GM23248 (cell line): Measurements from ENCODE around the gene WDR11. TPM values are rescaled to one million over a fixed set of nuclear protein-coding genes. Genes with fewer than 3 reads are reported as not detected.

Experiments
- DNase-seq: peaks from one replicate; pipeline ENCODE4 v3.0.0-alpha.2; 2015
- H2AFZ ChIP-seq: fragments of 200-600 bp; sonication (generic); 2 replicates; pipeline ENCODE4 v1.6.1; 2016; ENCODE audit warnings: antibody characterized with exemption
- H3F3A ChIP-seq: fragments of 200-600 bp; sonication (generic); 2 replicates; pipeline ENCODE4 v1.6.1; 2016; ENCODE audit warnings: mild to moderate bottlenecking, antibody characterized with exemption, mixed run types; ENCODE audit not compliant: insufficient read depth
- H3K27ac ChIP-seq: fragments of 200-600 bp; sonication (generic); 2 replicates; pipeline ENCODE4 v1.5.1; 2016; ENCODE audit warnings: mild to moderate bottlenecking
- H3K27me3 ChIP-seq: fragments of 200-600 bp; sonication (generic); replicated peaks from 2 replicates; pipeline ENCODE4 v1.6.1; 2016; ENCODE audit warnings: mild to moderate bottlenecking; ENCODE audit not compliant: insufficient read depth
- H3K36me3 ChIP-seq: fragments of 200-600 bp; sonication (generic); 2 replicates; pipeline ENCODE4 v1.6.1; 2016; ENCODE audit warnings: low read depth, mild to moderate bottlenecking
- H3K4me1 ChIP-seq: fragments of 200-600 bp; sonication (generic); 2 replicates; pipeline ENCODE4 v1.6.1; 2016; ENCODE audit warnings: mild to moderate bottlenecking; ENCODE audit not compliant: insufficient read depth
- H3K4me2 ChIP-seq: fragments of 200-600 bp; sonication (generic); one replicate; pipeline ENCODE4 v1.6.1; 2016; ENCODE audit warnings: mild to moderate bottlenecking; ENCODE audit not compliant: unreplicated experiment
- H3K4me3 ChIP-seq: fragments of 200-600 bp; sonication (generic); 2 replicates; pipeline ENCODE4 v1.5.1; 2016; ENCODE audit warnings: mild to moderate bottlenecking
- H3K79me2 ChIP-seq: fragments of 200-600 bp; sonication (generic); 2 replicates; pipeline ENCODE4 v1.6.1; 2016; ENCODE audit warnings: mild to moderate bottlenecking; ENCODE audit not compliant: insufficient read depth
- H3K9ac ChIP-seq: fragments of 200-600 bp; sonication (generic); 2 replicates; pipeline ENCODE4 v1.6.1; 2016; ENCODE audit warnings: mild to moderate bottlenecking
- H3K9me2 ChIP-seq: fragments of 200-600 bp; sonication (generic); 2 replicates; pipeline ENCODE4 v1.6.1; 2016; ENCODE audit warnings: mixed run types, mild to moderate bottlenecking, moderate library complexity; ENCODE audit not compliant: insufficient read depth
- H3K9me3 ChIP-seq: fragments of 200-600 bp; sonication (generic); one replicate; pipeline ENCODE4 v1.6.1; 2017; ENCODE audit warnings: low read depth
- H4K20me1 ChIP-seq: fragments of 200-600 bp; sonication (generic); 2 replicates; pipeline ENCODE4 v1.6.0; 2016; ENCODE audit not compliant: insufficient read depth
- EZH2 ChIP-seq: fragments of 200-600 bp; sonication (generic); IDR thresholded peaks from 2 replicates; pipeline ENCODE4 v1.6.1; 2018; ENCODE audit warnings: antibody characterized with exemption, mild to moderate bottlenecking; ENCODE audit not compliant: insufficient read depth, poor library complexity, severe bottlenecking
- EZH2phosphoT487 ChIP-seq: fragments of 200-600 bp; sonication (generic); IDR thresholded peaks from 2 replicates; pipeline ENCODE4 v1.6.1; 2018; ENCODE audit warnings: antibody characterized with exemption, moderate library complexity, mild to moderate bottlenecking, low read depth; ENCODE audit not compliant: insufficient read depth
- WGBS, 2 experiments: methylation state at CpG; one replicate each; pipeline ENCODE4 v1.1.6; 2015 to 2017; ENCODE audit warnings: low lambda C conversion rate in 2 of 2, low coverage in 1 of 2; ENCODE audit errors: missing lambda C conversion rate in 2 of 2; 5-methylcytosine and 5-hydroxymethylcytosine counted together
- in situ Hi-C: fragments of 300-500 bp; cut with MboI; formaldehyde crosslinking; loops from 2 replicates; pipeline ENCODE4 v1.15.0; 2020
- polyA plus RNA-seq: library from polyadenylated mRNA; unstranded; fragments of >200 nt; fragmentation: Nextera tagmentation; extraction: Ambion mirVana; gene quantifications from 2 replicates; pipeline ENCODE4 v1.2.1, GENCODE V29; 2016
- total RNA-seq: library from RNA; depleted of rRNA; stranded (reverse); fragments of >200 nt; shearing (Covaris generic); gene quantifications from 2 replicates; pipeline ENCODE4 v1.2.3, GENCODE V29; 2014

The WDR11 gene
- total and polyA plus RNA-seq, 2 experiments from 2014 or later, result 27.0 to 61.8 TPM

DNA sequence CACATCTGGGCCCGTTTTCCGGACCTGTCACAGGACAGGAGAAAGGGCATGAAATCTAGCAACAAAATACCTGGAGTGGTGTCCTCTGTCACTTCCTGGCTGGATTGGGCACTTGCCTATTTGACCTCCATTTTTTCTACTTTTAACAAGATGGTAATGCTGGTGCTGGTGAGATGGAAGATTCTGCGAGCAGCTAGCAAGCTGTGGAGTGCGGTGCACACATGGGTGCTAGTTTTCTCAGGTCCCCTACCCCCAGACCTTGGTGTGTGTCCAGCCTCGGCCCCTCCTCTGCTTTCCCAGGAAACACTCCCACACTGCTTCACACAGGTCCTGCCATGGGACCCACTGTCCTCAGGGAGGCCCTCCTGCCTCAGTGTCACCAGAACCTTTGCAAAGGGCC lies 87.7 kb downstream of the WDR11 start:
- no peak for TF ChIP-seq EZH2phosphoT487
- TF ChIP-seq EZH2, result no peak
- 47 to 59% methylated on average over 5 of the region's 5 CpGs for WGBS, 2 experiments
- Histone ChIP-seq H3K27me3 (no peaks in the 10 kb centered on the region), H3K9me2 (no peaks in the 10 kb centered on the region), H3K9ac (no peak overlapping the region), H3K27ac (no peak overlapping the region), H3K4me3 (no peak overlapping the region), H3K4me2 (no peak overlapping the region), H3K36me3 (no peaks in the 10 kb centered on the region), H3K9me3 (no peaks in the 10 kb centered on the region), H4K20me1 (no peaks in the 10 kb centered on the region), H3K4me1 (no peaks in the 10 kb centered on the region), H3K79me2 (no peaks in the 10 kb centered on the region), H3F3A (no peaks in the 10 kb centered on the region), H2AFZ (no peak overlapping the region)
- no peak for DNase-seq
- in situ Hi-C loops, result no loop called here

DNA sequence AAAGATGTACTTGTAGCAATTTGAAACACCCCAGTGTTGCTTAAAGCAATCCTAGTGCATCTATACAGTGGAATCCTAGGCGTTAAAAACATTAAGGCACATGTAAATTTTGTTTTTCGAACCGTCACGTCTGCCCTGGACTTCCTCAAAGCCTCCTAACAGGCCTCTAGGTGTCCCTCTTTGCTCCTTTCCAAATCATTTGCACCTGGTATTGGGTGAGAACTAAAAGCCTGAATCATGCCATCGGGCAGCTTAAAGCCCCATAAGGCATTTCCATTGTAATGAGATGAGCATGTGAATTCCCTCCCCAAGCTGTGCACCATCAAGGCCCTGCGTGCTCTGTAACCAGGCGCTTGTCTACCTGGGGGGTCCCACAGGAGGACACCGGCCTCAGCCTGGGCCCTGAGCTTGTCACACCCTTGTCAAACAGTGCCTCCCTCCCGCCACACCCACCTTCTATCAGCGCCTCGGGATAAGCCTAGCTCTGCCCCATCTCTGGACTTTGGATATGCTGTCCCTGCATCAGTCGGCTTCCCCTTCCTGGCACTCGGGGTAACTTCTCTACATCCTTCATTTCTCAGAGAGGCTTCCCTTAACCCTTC lies 89.2 kb downstream of the WDR11 start:
- WGBS, 2 experiments, result 54 to 55% methylated on average over 13 of the region's 13 CpGs
- TF ChIP-seq EZH2 (no peak), EZH2phosphoT487 (no peak)

DNA sequence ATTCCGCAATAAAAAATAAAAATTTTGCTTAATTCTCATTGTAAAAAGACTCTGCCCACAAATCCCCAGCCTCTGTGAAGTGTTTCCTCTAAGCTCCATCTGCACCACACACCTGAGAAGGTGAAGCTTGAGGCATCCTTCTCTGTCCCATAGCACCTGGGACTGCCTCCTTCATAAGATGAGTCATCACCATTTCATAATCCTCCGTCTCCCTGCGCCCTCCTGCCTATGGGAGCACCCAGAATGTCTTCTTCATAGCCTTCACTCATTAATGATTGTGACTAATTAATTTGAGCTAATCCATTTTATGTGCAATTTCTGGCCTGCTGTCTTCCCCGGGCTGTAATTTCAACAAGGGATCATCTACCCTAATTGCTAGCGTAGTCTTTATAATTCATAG lies 90.3 kb downstream of the WDR11 start:
- DNase-seq, result no peak
- H3K4me1 ChIP-seq, result no peaks in the 10 kb centered on the region
- H2AFZ ChIP-seq, result no peak overlapping the region
- H4K20me1 ChIP-seq, result no peaks in the 10 kb centered on the region
- H3K36me3 ChIP-seq, result no peaks in the 10 kb centered on the region
- in situ Hi-C loops, result loop anchor here (10.0 kb wide), 2 partner anchors 793 to 963 kb away; no protein-coding TSS in a partner anchor
- H3K9me2 ChIP-seq, result no peaks in the 10 kb centered on the region
- no peak overlapping the region for H3K9ac ChIP-seq
- no peaks in the 10 kb centered on the region for H3K79me2 ChIP-seq
- no peaks in the 10 kb centered on the region for H3K9me3 ChIP-seq
- no peaks in the 10 kb centered on the region for H3F3A ChIP-seq
- WGBS, 2 experiments, result 73 to 81% methylated on average over 5 of the region's 5 CpGs
- TF ChIP-seq EZH2phosphoT487 (no peak), EZH2 (no peak)
- H3K4me2 ChIP-seq, result no peak overlapping the region
- no peaks in the 10 kb centered on the region for H3K27me3 ChIP-seq
- H3K4me3 ChIP-seq, result no peak overlapping the region
- H3K27ac ChIP-seq, result no peak overlapping the region

More for the DNA sequence above, 89.2 kb downstream of the WDR11 start:
- Histone ChIP-seq H3K36me3 (no peaks in the 10 kb centered on the region), H2AFZ (no peak overlapping the region), H3K79me2 (no peaks in the 10 kb centered on the region), H3K9ac (no peak overlapping the region), H3F3A (no peaks in the 10 kb centered on the region), H3K9me2 (no peaks in the 10 kb centered on the region), H3K4me1 (no peaks in the 10 kb centered on the region), H3K4me3 (no peak overlapping the region), H3K27me3 (no peaks in the 10 kb centered on the region), H3K9me3 (no peaks in the 10 kb centered on the region), H3K4me2 (no peak overlapping the region), H3K27ac (no peak overlapping the region), H4K20me1 (no peaks in the 10 kb centered on the region)
- in situ Hi-C loops, result loop anchor here (10.0 kb wide), 2 partner anchors 794 to 964 kb away; no protein-coding TSS in a partner anchor
- no peak for DNase-seq

DNA sequence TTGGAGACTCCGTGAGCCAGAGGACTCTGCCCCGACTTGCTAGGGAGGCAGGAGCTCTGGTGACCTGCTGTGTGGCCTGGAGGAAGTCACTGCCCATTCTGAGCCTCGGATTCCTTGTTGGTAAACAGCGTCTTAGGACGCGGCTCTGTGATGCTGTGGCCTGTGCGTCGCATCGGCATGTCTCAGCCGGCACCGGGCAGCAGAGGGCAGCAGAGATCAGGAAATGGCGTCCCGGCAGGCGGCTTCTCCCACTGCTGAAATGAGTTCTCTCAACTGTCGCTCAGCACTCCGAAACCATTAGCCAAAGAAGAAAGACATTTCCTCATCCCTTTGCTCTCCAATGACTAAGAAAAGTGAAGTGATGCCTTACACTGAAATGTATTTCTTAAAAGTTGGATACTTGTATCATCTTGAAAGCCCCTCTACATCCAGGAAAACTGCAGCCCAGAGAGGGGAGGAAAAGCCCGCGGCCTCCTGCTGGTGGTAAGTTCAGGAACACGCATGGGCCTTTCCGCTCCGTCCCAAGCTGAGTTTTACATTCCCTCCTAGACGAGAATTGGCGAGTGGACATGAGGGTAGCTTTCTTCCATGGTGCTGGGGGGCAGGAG lies 91.7 kb downstream of the WDR11 start:
- Histone ChIP-seq H3K27ac (no peak overlapping the region), H3K79me2 (no peaks in the 10 kb centered on the region), H3K27me3 (no peaks in the 10 kb centered on the region), H3K9me3 (no peaks in the 10 kb centered on the region), H3F3A (no peaks in the 10 kb centered on the region), H3K4me2 (peak overlapping the region; percentile 44), H3K4me3 (no peak overlapping the region), H3K4me1 (no peaks in the 10 kb centered on the region), H4K20me1 (no peaks in the 10 kb centered on the region), H2AFZ (peak overlapping the region; percentile 77), H3K9ac (no peak overlapping the region), H3K36me3 (no peaks in the 10 kb centered on the region), H3K9me2 (no peaks in the 10 kb centered on the region)
- TF ChIP-seq EZH2 (no peak), EZH2phosphoT487 (no peak)
- in situ Hi-C loops, result loop anchor here (10.0 kb wide), 2 partner anchors 792 to 962 kb away; no protein-coding TSS in a partner anchor
- 29 to 31% methylated on average over 23 of the region's 23 CpGs for WGBS, 2 experiments
- DNase-seq, result peak; percentile 84
